ENCODE results near the gene SMIM24. TPM values are rescaled to one million over a fixed set of nuclear protein-coding genes. Genes with fewer than 3 reads are reported as not detected.

SMIM24 gene
- total and polyA plus RNA-seq, 11 donors = 0.15 TPM; not detected in 10

GRCh38 chr19:3504735-3505134, 24.4 kb upstream of the SMIM24 start:
- Histone ChIP-seq H3K4me3 (no peak overlapping the region), H3K4me1 (peaks cover 4 to 41% (median 21%) of the 10 kb centered on the region in 12 donors), H3K27ac (no peak overlapping the region), H3K9me3 (no peaks in the 10 kb centered on the region), H3K36me3 (peaks cover 0 to 9% (median 2%) of the 10 kb centered on the region in 9 donors), H3K27me3 (no peaks in the 10 kb centered on the region)
- TF ChIP-seq CTCF (IDR thresholded peaks at IDR 0.05) (no peak), POLR2A (IDR thresholded peaks at IDR 0.05) (no peak)
- WGBS, 4 donors = 74 to 80% (median 78%) methylated on average over 5 of the region's 5 CpGs
- ATAC-seq = no peak
- intact Hi-C loops (cut with DNase I) = no loop called here
- no peak for DNase-seq

GRCh38 chr19:3503036-3503572, 22.8 kb upstream of the SMIM24 start:
- Histone ChIP-seq H3K4me3 (no peak overlapping the region), H3K9me3 (no peaks in the 10 kb centered on the region), H3K27ac (no peak overlapping the region), H3K4me1 (peaks cover 4 to 40% (median 26%) of the 10 kb centered on the region in 12 donors), H3K36me3 (no peaks in the 10 kb centered on the region), H3K27me3 (no peaks in the 10 kb centered on the region)
- 73 to 78% (median 74%) methylated on average over 11 to 13 of the region's 13 CpGs for WGBS, 4 donors
- DNase-seq = no peak
- no peak for ATAC-seq
- no peak for TF ChIP-seq POLR2A (IDR thresholded peaks at IDR 0.05)
- TF ChIP-seq CTCF (IDR thresholded peaks at IDR 0.05) = no peak
- intact Hi-C loops (cut with DNase I) = no loop called here

GRCh38 chr19:3501780-3502179, 21.5 kb upstream of the SMIM24 start:
- H3K27ac ChIP-seq = no peak overlapping the region

More at GRCh38 chr19:3501780-3502179, 21.5 kb upstream of the SMIM24 start:
- ATAC-seq (no peak), DNase-seq (no peak)
- no peak for TF ChIP-seq POLR2A (IDR thresholded peaks at IDR 0.05)
- no peak for TF ChIP-seq CTCF (IDR thresholded peaks at IDR 0.05)
- Histone ChIP-seq H3K4me3 (no peak overlapping the region), H3K9me3 (no peaks in the 10 kb centered on the region), H3K27me3 (no peaks in the 10 kb centered on the region), H3K4me1 (peaks cover 0 to 28% (median 15%) of the 10 kb centered on the region in 12 donors), H3K36me3 (peaks cover 0 to 4% (median 0%) of the 10 kb centered on the region in 9 donors)
- intact Hi-C loops (cut with DNase I) = no loop called here
- 85 to 92% (median 87%) methylated on average over 3 of the region's 3 CpGs for WGBS, 4 donors

Measured in heart left ventricle (tissue), 16 donors.